GM12878 (cell line): ENCODE measurements around the gene KIAA2012. TPM values are rescaled to one million over a fixed set of nuclear protein-coding genes. Genes with fewer than 3 reads are reported as not detected.
A peak's percentile ranks its signal among the peaks of the same experiment; 100 is the strongest.

Experiments used
- ATAC-seq: fragments of 200-7000 bp; cut with Tn5 transposase; 3 replicates; pipeline ENCODE4 v1.9.1; 2020; ENCODE audit warnings: mild to moderate bottlenecking, moderate library complexity
- BruUV-seq: library from RNA; stranded (reverse); fragments of 400-500 nt; replicated peaks from 2 replicates; lab custom pipeline; 2021; lab: Mats Ljungman, UMichigan
- CTCF ChIA-PET: fragments of 300-600 bp; sonication (Branson Sonifier 250); formaldehyde crosslinking; extraction: SDS; loops from one replicate; lab custom pipeline; 2021; ENCODE audit warnings: inconsistent platforms; lab: Yijun Ruan, JAX
- POLR2A ChIA-PET: fragments of 350-600 bp; formaldehyde crosslinking; extraction: SDS; loops from one replicate; lab custom pipeline; 2021; ENCODE audit warnings: inconsistent platforms; lab: Charles Lee
- RAD21 ChIA-PET: fragments of 300-600 bp; sonication (Branson Sonifier 250); formaldehyde crosslinking; loops from one replicate; lab custom pipeline; 2023; ENCODE audit warnings: antibody characterized with exemption; ENCODE audit not compliant: unreplicated experiment; lab: Charles Lee
- SMC1A ChIA-PET: fragments of 300-600 bp; sonication (Branson Sonifier 250); formaldehyde crosslinking; loops from one replicate; lab custom pipeline; 2023; ENCODE audit not compliant: unreplicated experiment, uncharacterized antibody; lab: Charles Lee
- DNase-seq: peaks from one replicate; pipeline ENCODE4 v3.0.0-alpha.2; 2011; ENCODE audit warnings: low read depth, low spot score
- FAIRE-seq: peaks from 3 replicates; lab custom pipeline; 2011; peaks lifted over from hg19 to GRCh38; lab: Jason Lieb, UNC
- H2AFZ ChIP-seq: 2 replicates; pipeline ENCODE4 v1.6.0; 2011; ENCODE audit warnings: low read depth, low read length, control low read depth; ENCODE audit not compliant: control insufficient read depth
- H3K27ac ChIP-seq: 2 replicates; pipeline ENCODE4 v1.5.1; 2011; ENCODE audit warnings: control low read depth; ENCODE audit not compliant: control insufficient read depth, insufficient read depth
- H3K27me3 ChIP-seq, 2 experiments: replicated peaks in 1 of 2; 2 replicates each; pipeline versions ENCODE4 v1.6.0 to v1.6.1; 2011; ENCODE audit warnings: low read length in 1 of 2; ENCODE audit not compliant: control insufficient read depth in 2 of 2, insufficient read depth in 2 of 2
- H3K36me3 ChIP-seq, 2 experiments: 2 replicates each; pipeline ENCODE4 v1.5.1; 2011; ENCODE audit warnings: low read length in 1 of 2; ENCODE audit not compliant: control insufficient read depth in 2 of 2, insufficient read depth in 2 of 2
- H3K4me1 ChIP-seq: 2 replicates; pipeline ENCODE4 v1.6.1; 2011; ENCODE audit warnings: mild to moderate bottlenecking, low read length, moderate library complexity, mixed read lengths; ENCODE audit not compliant: control insufficient read depth, insufficient read depth
- H3K4me2 ChIP-seq: 2 replicates; pipeline ENCODE4 v1.6.0; 2011; ENCODE audit warnings: control low read depth; ENCODE audit not compliant: control insufficient read depth, insufficient read depth
- H3K4me3 ChIP-seq: fragments of 200-600 bp; sonication (generic); 2 replicates; pipeline ENCODE4 v1.5.1; 2016
- H3K79me2 ChIP-seq: 2 replicates; pipeline ENCODE4 v1.6.0; 2011; ENCODE audit warnings: low read length; ENCODE audit not compliant: control insufficient read depth, insufficient read depth
- H3K9ac ChIP-seq: 2 replicates; pipeline ENCODE4 v1.8.0; 2011; ENCODE audit warnings: low read length, control low read depth, mixed read lengths; ENCODE audit not compliant: control insufficient read depth, insufficient read depth
- H3K9me3 ChIP-seq: replicated peaks from 3 replicates; pipeline ENCODE4 v1.5.1; 2011; ENCODE audit warnings: mild to moderate bottlenecking, low read length; ENCODE audit not compliant: control insufficient read depth, insufficient read depth
- H4K20me1 ChIP-seq: 2 replicates; pipeline ENCODE4 v1.6.0; 2011; ENCODE audit not compliant: control insufficient read depth, insufficient read depth
- BMI1 ChIP-seq: fragments of 450-650 bp; IDR thresholded peaks from 2 replicates; pipeline ENCODE4 v1.6.1; 2016; ENCODE audit warnings: mild to moderate bottlenecking, moderate library complexity, borderline replicate concordance
- CTCF ChIP-seq, 3 experiments: IDR thresholded peaks in 2 of 3; conservative IDR thresholded peaks in 1 of 3; 2 replicates each; pipeline ENCODE4 v1.5.1; 2011; ENCODE audit warnings: low read depth in 3 of 3, low read length in 3 of 3, mild to moderate bottlenecking in 3 of 3, control low read depth in 2 of 3, moderate library complexity in 2 of 3, inconsistent platforms in 1 of 3, mixed read lengths in 1 of 3; ENCODE audit not compliant: control insufficient read depth in 2 of 3, insufficient read depth in 1 of 3; ENCODE audit errors: extremely low read depth in 1 of 3
- HDGF ChIP-seq: fragments of 450-650 bp; IDR thresholded peaks from 2 replicates; pipeline ENCODE4 v1.6.1; 2016; ENCODE audit warnings: antibody characterized with exemption
- IRF3 ChIP-seq: fragments of 450-650 bp; IDR thresholded peaks from 2 replicates; pipeline ENCODE4 v1.6.1; 2014; ENCODE audit warnings: mild to moderate bottlenecking
- MYC ChIP-seq: IDR thresholded peaks from 2 replicates; pipeline ENCODE4 v1.6.1; 2011; ENCODE audit warnings: mild to moderate bottlenecking, low read length, moderate library complexity, inconsistent platforms; ENCODE audit not compliant: insufficient read depth, insufficient replicate concordance, insufficient read length, severe bottlenecking
- SREBF1 ChIP-seq: IDR thresholded peaks from 2 replicates; pipeline ENCODE4 v1.6.1; 2012; ENCODE audit warnings: mild to moderate bottlenecking, low read length
- WGBS: methylation state at CpG from one replicate; pipeline ENCODE4 v1.1.6; 2016; ENCODE audit warnings: low lambda C conversion rate; ENCODE audit not compliant: insufficient replicate concordance, insufficient coverage; ENCODE audit errors: missing lambda C conversion rate; 5-methylcytosine and 5-hydroxymethylcytosine counted together
- in situ Hi-C: fragments of 300-500 bp; cut with MboI; formaldehyde crosslinking; loops from 9 replicates; pipeline ENCODE4 v1.14.3; 2018; ENCODE audit warnings: mixed read lengths
- intact Hi-C: fragments of 100-400 bp; cut with micrococcal nuclease; formaldehyde crosslinking; loops from one replicate; pipeline ENCODE4 v1.14.2; 2022; ENCODE audit not compliant: unreplicated experiment
- polyA plus RNA-seq, 11 experiments: library from polyadenylated mRNA; depleted of rRNA in 4 of 11; unstranded in 6 of 11; stranded (reverse) in 5 of 11; fragments of >200 nt; fragmentation: Nextera tagmentation in 4 of 11; fragmentation: Illumina TruSeq in 1 of 11; extraction: Ambion mirVana in 4 of 11; extraction: Trizol in 1 of 11; gene quantifications; 1 replicate in 1 of 11; 2 replicates in 10 of 11; pipeline versions ENCODE4 v1.2.1 to v1.2.3, GENCODE V29; 2011 to 2016; ENCODE audit warnings: inconsistent platforms in 2 of 11, missing spikeins in 2 of 11, low read depth in 1 of 11
- total RNA-seq, 4 experiments: library from RNA; depleted of rRNA in 3 of 4; stranded (reverse); fragments of >200 nt in 3 of 4; fragmentation: Illumina TruSeq in 1 of 4; extraction: Trizol in 1 of 4; gene quantifications; 2 replicates each; pipeline versions ENCODE4 v1.2.1 to v1.2.3, GENCODE V29; 2013 to 2021

KIAA2012 gene
- total and polyA plus RNA-seq, 10 of the 15 experiments (the other 5 are each of a cell fraction or from before 2014, with no cell fraction given), result 0.03 TPM; not detected in 9

GRCh38 chr2:202072226-202072625 is 829 bp upstream of the KIAA2012 start:
- ChIA-PET POLR2A (no interaction called here), RAD21 (interaction anchor here (1.4 kb wide), 1 partner anchor 211 kb away, joined by 3 read pairs; no protein-coding TSS in a partner anchor), CTCF (interaction anchor here (0.9 kb wide), 1 partner anchor 211 kb away, joined by 3 read pairs; no protein-coding TSS in a partner anchor), SMC1A (no interaction called here)
- 0 out of 2 replicates have a peak, but pooled peaks cover 2% of the 10 kb centered on the region for H3K4me1 ChIP-seq
- no peaks in the 10 kb centered on the region for H3K9me3 ChIP-seq
- no peaks in the 10 kb centered on the region for H3K79me2 ChIP-seq
- H3K27me3 ChIP-seq, result peaks cover 0 to 2% of the 10 kb centered on the region in 2 experiments; a peak in 1 of 4 replicates
- H2AFZ ChIP-seq, result no peak overlapping the region
- FAIRE-seq (no peak), ATAC-seq (peak; percentile 43; the same call in 2 of the 3 replicates), DNase-seq (no peak)
- H3K4me2 ChIP-seq, result no peak overlapping the region
- no peak for TF ChIP-seq SREBF1
- TF ChIP-seq CTCF (IDR thresholded peaks at IDR 0.05 in 2 of 3, conservative IDR thresholded peaks at IDR 0.05 in 1 of 3; ENCODE audit: control insufficient read depth in 2 of 3, extremely low read depth in 1 of 3, insufficient read depth in 1 of 3, low read depth in 3 of 3, low read length in 3 of 3), result peak; percentile 13 to 41 (median 21); a peak in 2 of 6 replicates
- no peaks in the 10 kb centered on the region for H3K36me3 ChIP-seq
- intact Hi-C loops, result no loop called here
- no TSS peak for BruUV-seq
- 50% methylated on average over 2 of the region's 2 CpGs for WGBS
- H4K20me1 ChIP-seq, result no peaks in the 10 kb centered on the region
- in situ Hi-C loops, result no loop called here
- no peak overlapping the region for H3K4me3 ChIP-seq
- H3K9ac ChIP-seq, result no peak overlapping the region
- H3K27ac ChIP-seq, result no peak overlapping the region

- H2AFZ ChIP-seq, result no peak overlapping the region
- FAIRE-seq, result no peak
- intact Hi-C loops (no loop called here), in situ Hi-C loops (no loop called here)
- no peak overlapping the region for H3K9ac ChIP-seq
- ChIA-PET RAD21 (no interaction called here), SMC1A (no interaction called here), CTCF (interaction anchor here (0.7 kb wide), 1 partner anchor 396 kb away, joined by 3 read pairs; no protein-coding TSS in a partner anchor), POLR2A (interaction anchor here (0.5 kb wide), 1 partner anchor 72 kb away, joined by 4 read pairs; no protein-coding TSS in a partner anchor)
- H3K27ac ChIP-seq, result no peak overlapping the region
- H3K9me3 ChIP-seq, result no peaks in the 10 kb centered on the region
- no peaks in the 10 kb centered on the region for H3K4me1 ChIP-seq
- ATAC-seq, result no peak
- no peak overlapping the region for H3K4me3 ChIP-seq
- WGBS, result 46% methylated on average over 2 of the region's 2 CpGs
- BruUV-seq, result no TSS peak
- H3K36me3 ChIP-seq, result no peaks in the 10 kb centered on the region
- H3K79me2 ChIP-seq, result no peaks in the 10 kb centered on the region
- no peak overlapping the region for H3K4me2 ChIP-seq
- H3K27me3 ChIP-seq, result peaks cover 0 to 2% of the 10 kb centered on the region in 2 experiments; a peak in 1 of 4 replicates
- no peak for DNase-seq
- no peaks in the 10 kb centered on the region for H4K20me1 ChIP-seq
- TF ChIP-seq MYC, result no peak
- no peak for TF ChIP-seq HDGF
- no peak for TF ChIP-seq BMI1
- no peak for TF ChIP-seq IRF3
These were observed 1.3 kb downstream of the KIAA2012 start for GRCh38 chr2:202074324-202074723.
